T-helper 1 cell treated with Interleukin-12 subunit alpha and Interleukin-12 subunit beta and Interleukin-4 antibody, amounts not matched to agents 30 ng/mL and 1 ng/mL, for 36 hours (primary cell): ENCODE results near the gene AIG1. TPM values are rescaled to one million over a fixed set of nuclear protein-coding genes. Genes with fewer than 3 reads are reported as not detected.

Experiments
- intact Hi-C: fragments of 100-400 bp; cut with micrococcal nuclease; formaldehyde crosslinking; loops from one replicate; pipeline ENCODE4 v1.15.1; 2024
- total RNA-seq: library from RNA; stranded (reverse); gene quantifications from 2 replicates; pipeline ENCODE4 v1.2.3, GENCODE V29; 2022

Gene AIG1
- total RNA-seq, 1 donor from 2014 or later, result 5.0 TPM

DNA sequence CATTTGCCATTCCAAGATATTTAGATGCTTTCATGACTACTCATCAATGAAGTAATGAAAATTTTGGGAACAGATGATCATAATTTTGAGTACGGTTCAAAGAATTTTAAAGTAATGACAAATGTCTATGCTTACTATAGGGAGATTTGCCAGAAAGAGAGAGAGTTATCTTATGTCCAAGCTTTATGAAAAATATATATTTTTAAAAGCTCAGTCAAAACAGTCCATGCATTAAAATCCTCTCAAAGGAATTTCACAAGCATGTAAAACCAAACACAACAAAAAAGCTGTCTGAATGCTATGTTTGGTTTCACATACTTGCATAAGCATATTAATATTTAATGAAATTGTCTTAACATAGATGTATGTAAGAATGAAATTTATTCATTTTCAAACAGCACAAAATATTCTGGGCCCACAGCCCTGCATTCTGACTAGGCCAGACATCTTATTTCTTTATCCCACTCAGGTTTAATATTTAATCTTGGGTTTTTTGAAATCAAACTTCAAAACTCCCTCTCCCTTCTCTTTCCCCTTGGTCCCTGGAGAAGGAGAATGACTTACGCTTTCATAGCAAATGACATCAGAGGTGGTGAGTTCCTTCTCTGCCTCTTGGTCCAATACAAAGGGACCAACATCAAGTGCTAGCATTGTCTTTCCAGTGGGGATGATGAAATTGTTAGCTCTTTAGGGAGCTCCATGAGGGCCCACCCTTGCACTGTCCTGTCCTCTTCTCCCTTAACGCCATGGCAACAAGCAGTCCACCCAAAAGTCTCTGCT is 295.6 kb downstream of the AIG1 start:
- intact Hi-C loops, result no loop called here

DNA sequence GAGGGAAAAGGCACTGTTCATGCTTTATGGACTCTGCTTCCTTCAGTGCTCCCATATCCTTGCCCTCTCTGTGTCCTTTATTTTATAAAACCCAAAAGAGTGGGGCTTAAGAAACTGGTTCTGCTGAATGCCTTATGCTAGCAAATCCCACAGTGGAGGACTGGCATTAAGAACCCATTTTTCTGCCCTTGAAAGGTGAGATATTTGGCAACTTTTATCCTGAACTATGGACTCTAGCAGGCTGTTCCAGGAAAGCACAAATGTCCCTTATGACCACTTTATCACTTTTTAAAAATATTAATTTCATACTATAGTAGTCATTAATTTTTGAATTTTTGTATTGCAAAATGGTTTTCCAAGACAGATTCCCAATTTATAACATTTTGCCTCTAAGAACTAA is 296.5 kb downstream of the AIG1 start:
- intact Hi-C loops, result no loop called here

DNA sequence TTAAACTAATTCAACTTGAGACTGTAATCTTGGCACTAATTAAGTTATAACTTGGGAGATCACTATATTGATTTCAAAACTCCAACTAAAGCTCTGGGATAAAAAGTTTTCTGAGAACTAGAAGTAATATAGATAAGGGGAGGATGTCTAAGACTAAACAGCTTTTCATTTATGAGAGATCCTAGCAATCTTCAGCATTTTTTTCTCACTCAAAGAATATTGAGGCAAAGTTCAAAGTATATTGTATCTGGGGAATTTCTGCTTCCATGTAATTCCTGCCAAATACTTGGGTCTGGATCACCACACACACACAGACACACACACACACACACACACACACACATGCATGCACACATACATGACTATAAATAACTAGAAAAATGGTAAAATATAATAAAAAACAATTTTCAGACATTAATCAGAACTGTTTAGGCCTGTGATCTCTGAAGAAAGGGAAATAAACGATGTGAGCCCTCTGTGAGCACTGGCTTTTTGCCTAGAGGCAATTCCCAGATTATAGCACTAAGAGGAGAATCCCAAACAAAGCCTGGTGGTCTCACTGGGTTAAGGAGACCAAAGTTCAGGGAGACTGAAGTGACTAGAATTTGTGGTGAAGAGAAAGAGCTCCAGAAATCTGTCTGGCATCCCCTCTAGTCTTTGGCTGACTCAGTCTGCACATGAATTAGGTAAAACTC is 297.0 kb downstream of the AIG1 start:
- intact Hi-C loops, result no loop called here

DNA sequence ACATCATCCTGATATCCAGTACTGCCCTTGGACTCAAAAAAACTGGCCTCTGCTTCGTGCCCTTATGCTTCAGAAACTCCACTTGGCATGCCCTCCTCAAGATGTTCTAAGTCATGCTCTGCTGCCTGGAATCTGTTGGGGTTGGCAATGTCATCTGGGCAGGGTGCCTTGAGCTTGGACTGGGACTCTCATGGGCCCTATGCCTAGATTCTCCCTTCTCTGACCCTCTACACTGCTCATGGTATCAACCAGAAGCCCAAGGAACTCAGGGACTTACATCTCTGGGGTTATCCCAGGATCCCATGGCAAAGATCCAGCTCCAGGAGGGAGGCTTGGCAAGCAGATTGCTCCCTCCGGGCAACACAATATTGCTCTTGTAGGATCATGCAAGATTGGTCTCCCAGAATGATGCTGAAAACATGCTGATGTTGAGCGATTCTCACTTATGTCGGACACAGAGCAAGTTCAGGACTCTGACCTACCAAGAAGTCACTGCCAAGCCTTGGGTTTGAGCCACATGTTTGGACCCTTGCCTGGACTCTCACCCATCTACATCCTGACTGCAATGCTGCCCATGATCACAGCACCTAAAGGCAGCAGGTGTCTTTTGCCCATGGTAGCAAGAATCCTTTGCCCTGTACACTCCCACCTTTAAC is 301.0 kb downstream of the AIG1 start:
- intact Hi-C loops, result no loop called here

DNA sequence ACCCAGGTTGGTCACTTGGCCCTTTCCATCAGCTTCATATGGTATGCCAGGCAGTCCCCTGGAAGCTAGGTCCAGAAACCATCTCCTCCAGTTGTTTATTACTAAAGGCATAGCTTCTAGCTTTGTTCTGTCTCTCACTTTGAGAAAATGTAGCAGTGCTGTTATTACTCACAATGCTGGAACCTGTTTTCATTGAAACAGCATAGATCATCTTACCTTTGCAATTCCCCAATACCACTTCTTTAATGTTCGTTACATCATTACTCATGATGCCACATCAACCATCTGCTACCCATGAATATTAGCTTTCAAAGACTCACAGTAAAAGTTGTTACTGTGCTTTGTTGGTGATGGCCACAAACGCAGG is 301.5 kb downstream of the AIG1 start:
- intact Hi-C loops, result no loop called here

DNA sequence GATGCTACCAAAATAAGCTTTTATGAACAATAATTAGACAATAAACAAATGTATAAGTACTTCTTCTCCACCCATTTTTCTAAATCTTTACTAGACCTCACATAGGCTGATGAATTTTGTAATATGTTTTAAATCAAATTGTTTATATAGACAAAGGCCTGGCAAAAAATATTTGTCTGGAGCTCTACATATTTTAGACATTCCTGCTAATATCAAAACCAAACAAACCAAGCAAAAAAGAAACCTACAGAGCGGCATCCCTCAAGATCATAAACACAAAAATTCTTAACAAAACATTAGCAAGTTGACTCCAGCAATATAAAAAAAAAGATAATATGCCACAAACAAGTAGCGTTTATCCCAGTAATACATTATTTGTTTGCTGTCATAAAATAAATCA is 302.6 kb downstream of the AIG1 start:
- intact Hi-C loops, result no loop called here

DNA sequence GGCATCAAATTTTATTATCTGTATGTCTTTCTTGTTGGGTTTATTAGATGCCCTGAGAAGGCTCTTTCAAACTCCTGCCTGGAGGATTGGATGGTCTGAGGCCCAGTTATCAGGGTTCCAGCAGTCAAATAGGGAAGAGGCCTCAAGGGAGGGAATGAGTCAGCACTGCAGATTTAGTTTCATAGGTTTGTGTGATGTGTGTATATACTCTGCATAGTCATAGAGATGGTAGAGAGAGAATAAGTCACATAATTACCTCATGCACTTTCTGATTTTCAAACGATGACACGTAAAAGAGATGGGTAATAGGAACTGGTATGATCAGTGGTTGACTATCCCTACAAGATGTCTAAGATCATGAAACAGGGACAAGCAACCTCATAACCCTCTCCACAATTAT is 307.7 kb downstream of the AIG1 start:
- intact Hi-C loops, result no loop called here

DNA sequence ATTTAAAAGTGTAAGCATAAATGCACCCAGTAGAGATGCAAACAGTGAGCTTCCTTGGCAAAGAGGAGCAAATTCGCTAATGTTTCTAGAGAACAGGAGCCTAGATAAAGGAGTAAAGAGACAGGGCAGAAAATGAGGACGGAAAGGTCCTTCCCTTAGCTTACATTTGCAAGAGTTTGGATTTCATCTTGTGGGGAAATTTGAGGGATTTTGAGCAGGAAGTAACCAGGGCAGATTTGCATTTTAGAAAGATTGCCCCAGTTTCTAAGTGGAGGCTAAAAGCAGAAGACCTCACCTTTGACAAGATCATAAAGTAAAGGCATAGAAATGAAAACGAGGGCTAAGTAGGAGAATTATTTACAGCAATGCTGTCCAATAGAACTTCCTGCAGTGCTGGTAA is 309.3 kb downstream of the AIG1 start:
- intact Hi-C loops, result no loop called here

DNA sequence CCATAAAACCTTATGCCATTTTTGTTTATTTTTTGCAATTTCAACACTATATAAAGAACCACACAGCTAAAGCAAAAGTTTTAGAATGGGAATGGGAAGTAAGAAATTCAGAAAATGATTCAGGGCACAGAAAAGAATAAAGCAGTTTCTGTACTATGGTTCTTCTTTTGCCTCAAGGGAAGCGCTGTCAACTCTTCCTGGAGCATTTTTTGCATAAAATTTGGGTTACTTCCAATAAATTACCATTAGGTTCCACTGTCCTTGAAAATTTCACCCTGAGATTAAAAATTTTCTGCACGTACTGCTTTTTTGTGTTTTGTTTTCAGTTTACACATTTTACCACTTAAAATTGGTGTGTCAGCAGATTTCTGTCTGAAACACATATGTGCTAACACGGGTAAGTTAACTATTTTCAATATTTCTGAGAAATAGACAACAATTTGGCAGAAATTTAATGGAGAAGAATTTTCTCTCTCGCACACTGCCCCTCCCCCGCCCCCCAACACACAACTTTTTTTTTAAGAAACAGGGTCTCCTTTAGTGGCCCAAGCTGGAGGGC is 310.2 kb downstream of the AIG1 start:
- intact Hi-C loops, result no loop called here

DNA sequence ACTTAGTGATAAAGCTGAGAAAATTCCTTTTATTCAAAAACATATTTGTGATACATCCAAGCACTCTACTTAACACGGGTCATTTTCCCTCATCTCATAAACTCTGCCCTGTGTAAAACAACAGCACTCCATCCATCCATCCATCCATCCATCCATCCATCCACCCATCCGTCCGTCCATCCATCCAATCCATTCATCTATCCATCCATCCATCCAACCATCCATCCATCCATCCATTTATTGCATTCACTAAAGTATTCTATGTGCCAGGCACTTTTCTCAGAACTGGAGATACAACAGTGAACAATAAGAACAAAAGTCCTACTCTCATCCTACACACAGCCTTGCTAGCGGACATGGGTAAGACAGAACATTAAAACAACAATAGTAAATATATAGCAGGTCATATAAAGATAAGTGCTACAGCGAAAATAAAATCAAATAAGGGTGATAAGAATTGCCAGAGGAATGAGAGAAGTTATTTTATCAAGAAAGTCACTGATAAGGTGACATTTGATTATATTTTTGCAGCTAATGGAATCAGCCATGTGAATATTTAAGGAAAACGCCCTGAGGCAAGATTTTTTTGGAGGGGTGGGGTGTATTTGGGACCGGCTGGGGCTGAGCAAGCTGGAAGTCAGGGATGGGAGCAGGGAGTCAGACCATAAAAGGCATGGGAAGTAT is 311.7 kb downstream of the AIG1 start:
- intact Hi-C loops, result no loop called here

DNA sequence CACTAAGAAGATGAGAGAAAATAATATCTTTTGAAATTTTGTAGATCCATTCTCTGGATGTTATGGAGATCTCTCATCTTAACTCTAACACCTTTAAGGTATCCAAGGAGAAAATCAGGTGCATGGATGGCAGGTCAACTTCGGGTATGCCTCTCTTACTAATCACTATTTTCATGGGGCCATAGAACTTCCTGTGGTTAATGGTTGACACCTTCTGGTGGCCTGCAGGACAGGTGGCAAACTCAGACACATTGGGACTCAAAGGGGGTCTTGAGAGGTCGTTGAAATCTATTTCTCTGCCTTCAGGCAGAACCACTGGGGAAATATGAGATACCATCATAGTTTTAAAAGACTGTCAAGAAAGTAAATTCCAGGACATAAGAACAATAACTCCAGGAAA is 313.3 kb downstream of the AIG1 start:
- intact Hi-C loops, result no loop called here

DNA sequence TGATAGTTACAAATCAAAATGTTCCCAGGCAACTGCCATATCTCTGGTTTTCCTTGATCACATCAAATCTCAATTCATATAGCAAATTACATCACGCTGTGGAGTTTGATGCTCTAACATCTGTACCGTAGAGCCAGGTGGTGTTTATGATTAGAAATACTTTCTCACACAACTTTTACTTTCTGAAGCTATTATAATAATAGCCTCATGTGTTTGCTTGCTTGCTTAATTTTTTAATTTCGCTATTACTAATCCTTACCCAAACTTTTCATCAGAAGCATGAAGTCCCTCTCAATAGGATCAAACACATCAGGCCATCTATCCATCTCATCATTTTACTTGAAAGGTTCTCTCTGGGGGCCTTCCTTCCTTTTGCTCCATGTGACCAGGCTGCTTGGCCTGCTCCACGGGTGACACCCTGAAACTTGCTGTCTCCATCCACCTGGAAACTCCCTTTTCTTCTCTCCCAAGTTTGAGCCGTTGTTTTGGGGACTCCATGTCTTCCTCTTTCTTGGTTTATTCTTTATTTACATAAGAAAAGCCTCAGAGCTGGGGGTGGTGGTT is 314.4 kb downstream of the AIG1 start:
- intact Hi-C loops, result no loop called here

DNA sequence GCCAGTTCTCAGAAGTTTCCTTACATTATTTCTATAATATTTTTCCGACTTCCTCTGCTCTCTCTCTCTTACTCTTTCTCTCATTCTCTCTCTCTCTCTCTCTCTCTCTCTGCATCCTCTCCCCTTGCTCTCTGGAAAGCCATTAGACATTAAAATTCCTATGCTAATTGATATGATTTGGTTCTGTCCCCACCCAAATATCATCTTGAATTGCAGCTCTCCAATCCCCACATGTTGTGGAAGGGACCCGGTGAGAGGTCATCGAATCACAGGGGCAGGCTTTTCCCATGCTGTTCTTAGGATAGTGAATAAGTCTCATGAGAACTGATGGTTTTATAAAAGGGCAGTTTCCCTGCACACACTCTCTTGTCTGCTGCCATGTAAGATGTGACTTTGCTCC is 315.7 kb downstream of the AIG1 start:
- intact Hi-C loops, result no loop called here

DNA sequence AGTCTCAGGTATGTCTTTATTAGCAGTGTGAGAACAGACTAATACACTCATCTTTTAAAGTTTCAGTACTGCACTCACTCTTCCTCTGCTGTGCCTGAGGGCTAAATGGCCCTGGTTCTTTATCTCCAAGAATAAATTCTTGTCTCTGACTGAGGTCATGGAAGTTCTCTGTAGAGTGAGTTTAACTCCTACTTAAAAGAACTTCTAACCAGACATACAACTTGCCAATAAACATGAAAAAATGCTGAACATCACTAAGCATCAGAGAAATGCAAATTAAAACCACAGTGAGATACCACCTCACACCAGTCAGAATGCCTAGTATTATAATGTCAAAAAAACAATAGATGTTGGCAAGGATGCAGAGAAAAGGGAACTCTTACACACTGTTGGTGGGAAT is 316.2 kb downstream of the AIG1 start:
- intact Hi-C loops, result no loop called here

DNA sequence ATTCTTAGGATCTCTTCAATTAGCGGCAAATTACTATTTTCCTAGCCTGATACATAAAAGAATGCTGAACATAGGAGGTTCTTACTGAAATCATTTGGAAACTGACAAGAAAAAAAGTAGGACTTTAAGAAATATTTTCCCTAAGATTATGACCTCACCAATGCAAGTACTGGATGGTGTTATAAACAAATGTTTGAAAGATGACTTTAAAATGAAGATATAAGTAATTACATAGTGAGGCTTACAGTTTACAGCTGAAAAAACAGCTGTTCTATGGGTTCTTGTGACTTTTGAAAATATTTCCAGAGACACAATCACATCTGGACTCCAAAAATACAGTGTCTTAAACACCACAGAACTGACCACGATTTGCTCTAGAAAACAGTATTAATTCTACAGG is 324.9 kb downstream of the AIG1 start:
- intact Hi-C loops, result no loop called here

DNA sequence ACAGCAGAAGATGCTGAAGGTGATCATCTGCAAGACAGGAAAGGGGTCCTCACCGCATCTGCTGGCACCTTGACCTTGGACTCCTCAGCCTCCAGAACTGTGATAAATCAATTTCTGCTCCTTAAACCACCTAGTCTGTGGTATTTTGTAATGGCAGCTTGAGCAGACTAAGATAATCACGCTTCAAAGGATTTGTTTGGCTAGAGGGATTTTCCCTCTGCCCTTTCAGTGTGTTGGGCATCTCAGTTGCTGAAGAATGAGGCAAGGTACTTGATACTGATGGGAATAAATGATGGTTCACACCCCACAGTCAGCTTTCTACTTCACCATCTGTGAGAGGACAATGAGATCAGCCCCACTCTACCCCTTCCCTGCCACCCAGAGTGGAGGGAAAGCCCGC is 329.6 kb downstream of the AIG1 start:
- intact Hi-C loops, result no loop called here

Other genes with a start within 250 kb of the AIG1 start
- gene HIVEP2, start 115.7 kb upstream of the AIG1 start, total RNA-seq, result 27.0 and 31.0 TPM in 2 replicates